GM15510 (cell line): ENCODE measurements around the gene RPS4Y1.

Experiments
- POLR2A ChIP-seq: IDR thresholded peaks from 3 replicates; pipeline ENCODE4 v1.6.1; 2011; ENCODE audit warnings: borderline replicate concordance; ENCODE audit not compliant: insufficient read length; ENCODE audit errors: extremely low read depth

RPS4Y1 gene

GRCh38 chrY:2860511-2860910, 19.1 kb downstream of the RPS4Y1 start:
- no peak for TF ChIP-seq POLR2A

- TF ChIP-seq POLR2A, result no peak
Measured at GRCh38 chrY:2866581-2866980, 25.2 kb downstream of the RPS4Y1 start.

- no peak for TF ChIP-seq POLR2A
Measured at GRCh38 chrY:2867469-2867868, 26.1 kb downstream of the RPS4Y1 start.

- TF ChIP-seq POLR2A, result no peak
Measured at GRCh38 chrY:2868035-2868607, 26.7 kb downstream of the RPS4Y1 start.

GRCh38 chrY:2874211-2874610, 32.8 kb downstream of the RPS4Y1 start:
- TF ChIP-seq POLR2A, result no peak

- no peak for TF ChIP-seq POLR2A
Measured at GRCh38 chrY:2883561-2883960, 42.2 kb downstream of the RPS4Y1 start.

GRCh38 chrY:2885880-2886279, 44.5 kb downstream of the RPS4Y1 start:
- TF ChIP-seq POLR2A, result no peak

- TF ChIP-seq POLR2A, result no peak
Measured at GRCh38 chrY:2887386-2887785, 46.0 kb downstream of the RPS4Y1 start.

- TF ChIP-seq POLR2A, result no peak
Measured at GRCh38 chrY:2887955-2888354, 46.6 kb downstream of the RPS4Y1 start.

GRCh38 chrY:2893471-2893870, 52.1 kb downstream of the RPS4Y1 start:
- no peak for TF ChIP-seq POLR2A

- no peak for TF ChIP-seq POLR2A
Measured at GRCh38 chrY:2896050-2896449, 54.6 kb downstream of the RPS4Y1 start.

GRCh38 chrY:2907356-2907755, 66.0 kb downstream of the RPS4Y1 start:
- TF ChIP-seq POLR2A, result no peak

- TF ChIP-seq POLR2A, result no peak
Measured at GRCh38 chrY:2913066-2913815, 71.8 kb downstream of the RPS4Y1 start.
